Stomach (tissue), 4 donors: ENCODE data around the gene C17orf107.

Experiments used
- CTCF ChIP-seq, 7 experiments: fragments of 450-650 bp in 4 of 7; fragments of 200-600 bp in 3 of 7; sonication (generic) in 3 of 7; IDR thresholded peaks; one replicate each; pipeline ENCODE4 v1.5.1; 2016 to 2019; ENCODE audit warnings: antibody characterized with exemption in 7 of 7, control low read depth in 2 of 7, mild to moderate bottlenecking in 1 of 7
- POLR2A ChIP-seq, 4 donors: fragments of 450-650 bp; IDR thresholded peaks; one replicate each; pipeline ENCODE4 v1.6.1; 2016; ENCODE audit warnings: antibody characterized with exemption in 4 of 4, control low read depth in 2 of 4, mild to moderate bottlenecking in 1 of 4, moderate library complexity in 1 of 4
- POLR2AphosphoS5 ChIP-seq, 3 donors: sonication (generic); formaldehyde crosslinking; IDR thresholded peaks; one replicate each; pipeline ENCODE4 v1.6.1; 2016; ENCODE audit warnings: antibody characterized with exemption in 3 of 3

GRCh38 chr17:4937553-4937952 is 38.2 kb downstream of the C17orf107 start:
- TF ChIP-seq CTCF (IDR thresholded peaks at IDR 0.05) = no peak
- no peak for TF ChIP-seq POLR2AphosphoS5 (IDR thresholded peaks at IDR 0.05)
- TF ChIP-seq POLR2A (IDR thresholded peaks at IDR 0.05) = no peak
